Activated naive CD8-positive, alpha-beta T cell treated with anti-CD3 and anti-CD28 coated beads for 36 hours (primary cell): ENCODE results near the gene MYO16. TPM values are rescaled to one million over a fixed set of nuclear protein-coding genes. Genes with fewer than 3 reads are reported as not detected.

Experiments
- DNase-seq: peaks from one replicate; pipeline ENCODE4 v3.0.0; 2021
- H3K27ac Mint-ChIP-seq: one replicate; pipeline ENCODE4 v1.8.0; 2022; ENCODE audit warnings: mild to moderate bottlenecking, moderate library complexity, mixed read lengths
- H3K27me3 Mint-ChIP-seq: one replicate; pipeline ENCODE4 v1.8.0; 2022; ENCODE audit warnings: mild to moderate bottlenecking, mixed read lengths
- H3K36me3 Mint-ChIP-seq: one replicate; pipeline ENCODE4 v1.8.0; 2021; ENCODE audit warnings: mild to moderate bottlenecking, mixed read lengths
- H3K4me1 Mint-ChIP-seq: one replicate; pipeline ENCODE4 v1.8.0; 2021; ENCODE audit warnings: mixed read lengths
- H3K4me3 Mint-ChIP-seq: one replicate; pipeline ENCODE4 v1.8.0; 2022; ENCODE audit warnings: mild to moderate bottlenecking, moderate library complexity, mixed read lengths
- H3K9me3 Mint-ChIP-seq: one replicate; pipeline ENCODE4 v1.8.0; 2022; ENCODE audit warnings: mixed read lengths
- total RNA-seq, 2 experiments: library from RNA; stranded (reverse); gene quantifications; one replicate each; pipeline ENCODE4 v1.2.3, GENCODE V29; 2021

MYO16 gene
- total RNA-seq, 2 experiments from 2014 or later: not detected

GRCh38 chr13:109175666-109176065, 546.3 kb downstream of the MYO16 start:
- Mint-ChIP-seq H3K27ac (no peak overlapping the region), H3K4me3 (no peak overlapping the region), H3K27me3 (peaks cover 6% of the 10 kb centered on the region), H3K9me3 (no peaks in the 10 kb centered on the region), H3K4me1 (no peaks in the 10 kb centered on the region), H3K36me3 (no peaks in the 10 kb centered on the region)
- DNase-seq: no peak

GRCh38 chr13:109180905-109181425, 551.6 kb downstream of the MYO16 start:
- H3K4me1 Mint-ChIP-seq: no peaks in the 10 kb centered on the region
- peaks cover 7% of the 10 kb centered on the region for H3K27me3 Mint-ChIP-seq
- H3K36me3 Mint-ChIP-seq: no peaks in the 10 kb centered on the region
- H3K4me3 Mint-ChIP-seq: no peak overlapping the region
- no peak for DNase-seq
- no peak overlapping the region for H3K27ac Mint-ChIP-seq
- H3K9me3 Mint-ChIP-seq: no peaks in the 10 kb centered on the region

GRCh38 chr13:109182777-109183465, 553.5 kb downstream of the MYO16 start:
- Mint-ChIP-seq H3K4me1 (no peaks in the 10 kb centered on the region), H3K36me3 (no peaks in the 10 kb centered on the region), H3K27ac (no peak overlapping the region), H3K4me3 (no peak overlapping the region), H3K27me3 (peaks cover 4% of the 10 kb centered on the region), H3K9me3 (no peaks in the 10 kb centered on the region)
- DNase-seq: no peak

- Mint-ChIP-seq H3K4me1 (no peaks in the 10 kb centered on the region), H3K4me3 (no peak overlapping the region), H3K27ac (no peak overlapping the region), H3K27me3 (peaks cover 17% of the 10 kb centered on the region), H3K36me3 (no peaks in the 10 kb centered on the region), H3K9me3 (no peaks in the 10 kb centered on the region)
- DNase-seq: no peak
Observed at GRCh38 chr13:109191413-109191812, 562.0 kb downstream of the MYO16 start.

GRCh38 chr13:109192306-109192705, 562.9 kb downstream of the MYO16 start:
- peaks cover 17% of the 10 kb centered on the region for H3K27me3 Mint-ChIP-seq

GRCh38 chr13:109196948-109197347, 567.5 kb downstream of the MYO16 start:
- H3K9me3 Mint-ChIP-seq: no peaks in the 10 kb centered on the region
- DNase-seq: no peak
- peaks cover 11% of the 10 kb centered on the region for H3K27me3 Mint-ChIP-seq
- no peaks in the 10 kb centered on the region for H3K4me1 Mint-ChIP-seq
- H3K27ac Mint-ChIP-seq: no peak overlapping the region
- H3K4me3 Mint-ChIP-seq: no peak overlapping the region
- no peaks in the 10 kb centered on the region for H3K36me3 Mint-ChIP-seq

More at GRCh38 chr13:109192306-109192705, 562.9 kb downstream of the MYO16 start:
- Mint-ChIP-seq H3K36me3 (no peaks in the 10 kb centered on the region), H3K4me3 (no peak overlapping the region), H3K9me3 (no peaks in the 10 kb centered on the region), H3K27ac (no peak overlapping the region), H3K4me1 (no peaks in the 10 kb centered on the region)
- DNase-seq: no peak

GRCh38 chr13:109198585-109198984, 569.2 kb downstream of the MYO16 start:
- H3K9me3 Mint-ChIP-seq: no peaks in the 10 kb centered on the region

GRCh38 chr13:109199280-109199679, 569.9 kb downstream of the MYO16 start:
- Mint-ChIP-seq H3K27ac (no peak overlapping the region), H3K4me1 (no peaks in the 10 kb centered on the region), H3K36me3 (no peaks in the 10 kb centered on the region), H3K9me3 (no peaks in the 10 kb centered on the region), H3K27me3 (peaks cover 10% of the 10 kb centered on the region), H3K4me3 (no peak overlapping the region)
- no peak for DNase-seq

More at GRCh38 chr13:109198585-109198984, 569.2 kb downstream of the MYO16 start:
- Mint-ChIP-seq H3K27ac (no peak overlapping the region), H3K36me3 (no peaks in the 10 kb centered on the region), H3K27me3 (peaks cover 11% of the 10 kb centered on the region), H3K4me3 (no peak overlapping the region), H3K4me1 (no peaks in the 10 kb centered on the region)
- DNase-seq: no peak

- H3K4me3 Mint-ChIP-seq: no peak overlapping the region
- no peak overlapping the region for H3K27ac Mint-ChIP-seq
- no peaks in the 10 kb centered on the region for H3K9me3 Mint-ChIP-seq
- no peaks in the 10 kb centered on the region for H3K36me3 Mint-ChIP-seq
- no peaks in the 10 kb centered on the region for H3K4me1 Mint-ChIP-seq
- DNase-seq: no peak
- peaks cover 11% of the 10 kb centered on the region for H3K27me3 Mint-ChIP-seq
Observed at GRCh38 chr13:109200556-109200955, 571.1 kb downstream of the MYO16 start.

- Mint-ChIP-seq H3K4me1 (no peaks in the 10 kb centered on the region), H3K9me3 (no peaks in the 10 kb centered on the region), H3K36me3 (no peaks in the 10 kb centered on the region), H3K4me3 (no peak overlapping the region), H3K27me3 (peaks cover 13% of the 10 kb centered on the region), H3K27ac (no peak overlapping the region)
- no peak for DNase-seq
Observed at GRCh38 chr13:109203587-109203986, 574.2 kb downstream of the MYO16 start.

- H3K36me3 Mint-ChIP-seq: no peaks in the 10 kb centered on the region
- H3K9me3 Mint-ChIP-seq: no peaks in the 10 kb centered on the region
- no peak overlapping the region for H3K4me3 Mint-ChIP-seq
- no peaks in the 10 kb centered on the region for H3K4me1 Mint-ChIP-seq
- peaks cover 13% of the 10 kb centered on the region for H3K27me3 Mint-ChIP-seq
- H3K27ac Mint-ChIP-seq: no peak overlapping the region
- no peak for DNase-seq
Observed at GRCh38 chr13:109204252-109204651, 574.8 kb downstream of the MYO16 start.

GRCh38 chr13:109204657-109205056, 575.2 kb downstream of the MYO16 start:
- peaks cover 13% of the 10 kb centered on the region for H3K27me3 Mint-ChIP-seq
- no peaks in the 10 kb centered on the region for H3K36me3 Mint-ChIP-seq
- H3K9me3 Mint-ChIP-seq: no peaks in the 10 kb centered on the region
- no peaks in the 10 kb centered on the region for H3K4me1 Mint-ChIP-seq
- DNase-seq: no peak
- H3K27ac Mint-ChIP-seq: no peak overlapping the region
- no peak overlapping the region for H3K4me3 Mint-ChIP-seq

- no peaks in the 10 kb centered on the region for H3K4me1 Mint-ChIP-seq
- no peaks in the 10 kb centered on the region for H3K9me3 Mint-ChIP-seq
- H3K27me3 Mint-ChIP-seq: peaks cover 13% of the 10 kb centered on the region
- H3K4me3 Mint-ChIP-seq: no peak overlapping the region
- H3K27ac Mint-ChIP-seq: no peak overlapping the region
- no peak for DNase-seq
- no peaks in the 10 kb centered on the region for H3K36me3 Mint-ChIP-seq
Observed at GRCh38 chr13:109205315-109205714, 575.9 kb downstream of the MYO16 start.

GRCh38 chr13:109206616-109207015, 577.2 kb downstream of the MYO16 start:
- Mint-ChIP-seq H3K4me3 (no peak overlapping the region), H3K9me3 (no peaks in the 10 kb centered on the region), H3K27me3 (peaks cover 8% of the 10 kb centered on the region), H3K4me1 (no peaks in the 10 kb centered on the region), H3K36me3 (no peaks in the 10 kb centered on the region), H3K27ac (no peak overlapping the region)
- DNase-seq: no peak

- Mint-ChIP-seq H3K36me3 (no peaks in the 10 kb centered on the region), H3K4me3 (no peak overlapping the region), H3K4me1 (no peaks in the 10 kb centered on the region), H3K27ac (no peak overlapping the region), H3K27me3 (peaks cover 6% of the 10 kb centered on the region), H3K9me3 (no peaks in the 10 kb centered on the region)
- no peak for DNase-seq
Observed at GRCh38 chr13:109207622-109208021, 578.2 kb downstream of the MYO16 start.

- no peaks in the 10 kb centered on the region for H3K36me3 Mint-ChIP-seq
- H3K27ac Mint-ChIP-seq: no peak overlapping the region
- H3K27me3 Mint-ChIP-seq: peaks cover 6% of the 10 kb centered on the region
- no peaks in the 10 kb centered on the region for H3K4me1 Mint-ChIP-seq
- H3K4me3 Mint-ChIP-seq: no peak overlapping the region
- DNase-seq: no peak
- no peaks in the 10 kb centered on the region for H3K9me3 Mint-ChIP-seq
Observed at GRCh38 chr13:109208522-109208921, 579.1 kb downstream of the MYO16 start.
